Ascending aorta (tissue), 2 donors: ENCODE data around the gene IGLON5. TPM values are rescaled to one million over a fixed set of nuclear protein-coding genes. Genes with fewer than 3 reads are reported as not detected.

Experiments
- DNase-seq, 2 donors: peaks; one replicate each; pipeline ENCODE4 v3.0.0-alpha.2; 2019; ENCODE audit warnings: low spot score in 2 of 2
- H3K27ac ChIP-seq, 2 donors: fragments of 200-600 bp; sonication (generic); one replicate each; pipeline ENCODE4 v1.5.1; 2016 to 2017; ENCODE audit warnings: mild to moderate bottlenecking in 1 of 2
- H3K27me3 ChIP-seq: fragments of 200-600 bp; sonication (generic); one replicate; pipeline ENCODE4 v1.5.1; 2017
- H3K36me3 ChIP-seq, 2 donors: fragments of 200-600 bp; sonication (generic); one replicate each; pipeline ENCODE4 v1.5.1; 2016
- H3K4me1 ChIP-seq, 2 donors: fragments of 200-600 bp; sonication (generic); one replicate each; pipeline ENCODE4 v1.5.1; 2016 to 2017; ENCODE audit warnings: mild to moderate bottlenecking in 1 of 2
- H3K4me3 ChIP-seq, 2 donors: fragments of 200-600 bp; sonication (generic); one replicate each; pipeline ENCODE4 v1.5.1; 2016 to 2017; ENCODE audit warnings: mild to moderate bottlenecking in 1 of 2
- H3K9me3 ChIP-seq, 2 donors: fragments of 200-600 bp; sonication (generic); one replicate each; pipeline ENCODE4 v1.5.1; 2016
- CTCF ChIP-seq, 3 experiments: fragments of 200-600 bp in 2 of 3; fragments of 450-650 bp in 1 of 3; sonication (generic) in 2 of 3; IDR thresholded peaks; one replicate each; pipeline ENCODE4 v1.5.1; 2016 to 2019; ENCODE audit warnings: antibody characterized with exemption in 3 of 3, mild to moderate bottlenecking in 1 of 3, moderate library complexity in 1 of 3
- intact Hi-C: fragments of 100-400 bp; cut with DNase I; formaldehyde crosslinking; loops from one replicate; pipeline ENCODE4 v1.15.1; 2023
- total RNA-seq: library from RNA; depleted of rRNA; stranded (reverse); fragments of >200 nt; gene quantifications from one replicate; pipeline ENCODE4 v1.1.0, GENCODE V29; 2016

IGLON5 gene
- total RNA-seq, 1 donor from 2014 or later = 4.9 TPM

GRCh38 chr19:51339687-51340656, 28.5 kb downstream of the IGLON5 start:
- Histone ChIP-seq H3K4me1 (peaks cover 0 to 4% of the 10 kb centered on the region in 2 donors), H3K27ac (peak overlapping the region; percentile 92 to 93), H3K4me3 (peak overlapping the region; percentile 82 to 85), H3K27me3 (no peaks in the 10 kb centered on the region), H3K36me3 (peaks cover 3 to 4% of the 10 kb centered on the region in 2 donors), H3K9me3 (no peaks in the 10 kb centered on the region)
- intact Hi-C loops = loop anchor here (1.0 to 2.0 kb wide), 8 partner anchors 26 to 437 kb away; partner anchors contain the start of genes CTU1, ETFB and ZNF175
- peak; percentile 98 to 100 for DNase-seq
- TF ChIP-seq CTCF (IDR thresholded peaks at IDR 0.05) = peak in 2 of 3 experiments; percentile 23 to 83

- Histone ChIP-seq H3K4me1 (peaks cover 0 to 4% of the 10 kb centered on the region in 2 donors), H3K9me3 (no peaks in the 10 kb centered on the region), H3K36me3 (peaks cover 7 to 8% of the 10 kb centered on the region in 2 donors), H3K27ac (peak overlapping the region; percentile 92 to 93), H3K4me3 (no peak overlapping the region), H3K27me3 (no peaks in the 10 kb centered on the region)
- TF ChIP-seq CTCF (IDR thresholded peaks at IDR 0.05) = no peak
- intact Hi-C loops = loop anchor here (2.0 kb wide), 2 partner anchors 230 to 232 kb away; partner anchors contain the start of genes CTU1 and ZNF175
- DNase-seq = no peak
These were observed 29.6 kb downstream of the IGLON5 start for GRCh38 chr19:51341066-51341465.

GRCh38 chr19:51341976-51342580, 30.6 kb downstream of the IGLON5 start, which contains the start of gene VSIG10L:
TSS of gene VSIG10L (minus strand) at chr19:51342139. CDS start at chr19:51342124, 15 bp downstream.
- no peak for TF ChIP-seq CTCF (IDR thresholded peaks at IDR 0.05)
- intact Hi-C loops = loop anchor here (2.0 kb wide), 2 partner anchors 229 to 233 kb away; partner anchors contain the start of genes CTU1 and ZNF175
- peak within 1 kb of the TSS; percentile 92 to 93 for H3K27ac ChIP-seq

GRCh38 chr19:51342631-51343569, 31.5 kb downstream of the IGLON5 start:
- H3K27ac ChIP-seq = peak overlapping the region in 1 of 2 donors; percentile 93
- intact Hi-C loops = no loop called here
- peaks cover 0 to 4% of the 10 kb centered on the region in 2 donors for H3K4me1 ChIP-seq
- H3K27me3 ChIP-seq = no peaks in the 10 kb centered on the region
- no peak for DNase-seq
- peaks cover 8 to 21% of the 10 kb centered on the region in 2 donors for H3K36me3 ChIP-seq
- no peak for TF ChIP-seq CTCF (IDR thresholded peaks at IDR 0.05)
- no peak overlapping the region for H3K4me3 ChIP-seq
- H3K9me3 ChIP-seq = no peaks in the 10 kb centered on the region

More at GRCh38 chr19:51341976-51342580, 30.6 kb downstream of the IGLON5 start, which contains the start of gene VSIG10L:
- Histone ChIP-seq H3K36me3 (peaks cover 8 to 15% of the 10 kb centered on the region in 2 donors), H3K27me3 (no peaks in the 10 kb centered on the region), H3K9me3 (no peaks in the 10 kb centered on the region), H3K4me1 (peaks cover 0 to 4% of the 10 kb centered on the region in 2 donors), H3K4me3 (no peak within 1 kb of the TSS)
- DNase-seq = no peak
